ENCODE data around the gene CERCAM.

Gene CERCAM

DNA sequence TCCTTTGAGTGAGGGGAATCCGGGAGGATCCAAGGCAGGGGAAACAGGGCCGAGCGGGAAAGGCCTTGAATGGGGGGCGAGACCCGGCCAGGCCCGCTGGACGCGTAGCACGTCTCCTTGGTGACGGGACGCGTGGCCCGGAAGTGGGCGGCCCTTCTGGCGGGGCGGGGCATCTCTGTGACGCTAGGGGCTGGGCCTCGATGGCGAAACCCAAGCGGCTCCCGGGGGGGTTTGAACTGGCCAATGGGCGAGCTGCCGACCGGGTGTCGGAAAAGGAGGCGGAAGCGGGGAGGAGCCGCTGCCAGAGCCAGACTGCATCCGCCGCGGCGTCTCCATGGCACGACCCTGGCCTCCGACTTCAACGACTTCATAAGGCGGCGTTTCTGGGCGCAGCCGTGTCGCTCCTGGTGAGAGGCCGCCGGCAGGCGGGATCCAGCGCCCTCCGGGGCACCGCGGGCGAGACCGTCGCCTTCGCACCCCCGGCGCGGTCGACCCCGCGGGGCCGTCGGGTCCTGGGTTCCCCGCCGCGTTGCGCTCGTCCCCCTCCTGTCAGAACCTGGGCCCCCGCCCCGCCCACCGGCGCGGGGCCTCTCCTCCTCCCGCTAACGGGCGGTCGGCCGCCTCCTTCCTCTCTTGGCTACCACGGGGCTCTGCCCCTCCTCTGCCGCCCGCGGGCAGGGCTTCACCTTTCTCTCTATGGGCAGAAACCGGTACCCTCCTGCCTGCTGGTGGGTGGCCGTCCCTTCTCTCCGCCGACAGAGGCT lies 35.4 kb downstream of the CERCAM start, which contains the start of gene ODF2:
Gene ODF2, plus strand, starts transcription at position 158 of the 764 bp plus-strand sequence. Its CDS starts 86 bp downstream, at position 244.
- H3K36me3 Mint-ChIP-seq = peaks cover 25% of the 10 kb centered on the region
- no peaks in the 10 kb centered on the region for H3K9me3 Mint-ChIP-seq
- peak within 1 kb of the TSS; percentile 91 for H3K4me3 Mint-ChIP-seq
- peak; percentile 93 to 99 for DNase-seq (ENCODE audit: low spot score in 2 of 2)
- H3K27ac Mint-ChIP-seq = peak within 1 kb of the TSS; percentile 95
- peak; percentile 93 for ATAC-seq
- peaks cover 24% of the 10 kb centered on the region for H3K4me1 Mint-ChIP-seq

DNA sequence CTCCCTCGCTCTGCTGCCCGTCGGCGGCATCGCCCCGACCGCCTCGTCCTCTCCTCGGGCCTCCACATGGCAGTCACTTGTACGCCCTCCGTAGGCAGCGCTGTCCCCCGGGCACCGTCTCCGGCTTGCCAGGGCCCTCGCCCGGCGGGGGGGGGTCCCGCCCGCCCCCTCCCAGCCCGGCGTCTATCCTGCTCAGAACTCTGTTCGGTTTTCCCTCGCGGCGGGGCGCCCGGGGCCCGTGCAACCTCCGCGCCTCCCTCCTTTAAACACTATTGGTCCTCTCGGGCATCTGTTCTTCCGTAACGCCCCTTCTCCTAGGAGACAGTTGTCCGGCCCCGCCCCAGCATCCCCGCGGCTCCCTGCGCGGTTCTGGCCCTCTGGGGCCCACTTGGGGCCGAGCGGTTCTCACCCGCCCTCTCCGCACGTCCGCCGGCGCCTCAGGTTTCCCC lies 36.0 kb downstream of the CERCAM start:
- Mint-ChIP-seq H3K9me3 (no peaks in the 10 kb centered on the region), H3K4me1 (peaks cover 24% of the 10 kb centered on the region)
- peak; percentile 45 to 83 for DNase-seq (ENCODE audit: low spot score in 2 of 2)

DNA sequence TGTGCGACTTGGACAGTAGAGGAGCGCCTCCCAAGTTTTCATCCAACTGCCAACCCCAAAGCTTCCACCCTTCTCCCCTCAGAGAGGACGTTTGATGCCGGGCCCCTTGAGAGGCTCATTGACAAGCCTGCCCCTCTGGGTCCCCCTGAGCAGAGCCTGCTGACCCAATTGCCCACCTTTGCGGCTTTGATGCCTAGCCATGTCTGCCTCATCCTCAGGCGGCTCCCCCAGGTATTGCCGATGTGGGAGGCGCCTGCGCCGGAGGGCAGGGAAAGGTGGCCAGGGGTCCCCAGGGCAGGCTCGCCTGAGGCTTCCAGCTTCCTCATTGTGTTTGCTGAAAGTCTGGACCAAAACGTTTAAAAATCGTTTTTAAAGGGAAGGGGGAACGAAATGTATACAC lies 36.5 kb downstream of the CERCAM start:
- Mint-ChIP-seq H3K4me1 (peaks cover 24% of the 10 kb centered on the region), H3K9me3 (no peaks in the 10 kb centered on the region), H3K27ac (peak overlapping the region; percentile 95), H3K4me3 (peak overlapping the region; percentile 91), H3K36me3 (peaks cover 36% of the 10 kb centered on the region)
- no peak for ATAC-seq
- no peak for DNase-seq (ENCODE audit: low spot score in 2 of 2)

More for the DNA sequence above, 36.0 kb downstream of the CERCAM start:
- peak overlapping the region; percentile 95 for H3K27ac Mint-ChIP-seq
- peak; percentile 79 for ATAC-seq
- H3K36me3 Mint-ChIP-seq = peaks cover 31% of the 10 kb centered on the region
- H3K4me3 Mint-ChIP-seq = peak overlapping the region; percentile 91

DNA sequence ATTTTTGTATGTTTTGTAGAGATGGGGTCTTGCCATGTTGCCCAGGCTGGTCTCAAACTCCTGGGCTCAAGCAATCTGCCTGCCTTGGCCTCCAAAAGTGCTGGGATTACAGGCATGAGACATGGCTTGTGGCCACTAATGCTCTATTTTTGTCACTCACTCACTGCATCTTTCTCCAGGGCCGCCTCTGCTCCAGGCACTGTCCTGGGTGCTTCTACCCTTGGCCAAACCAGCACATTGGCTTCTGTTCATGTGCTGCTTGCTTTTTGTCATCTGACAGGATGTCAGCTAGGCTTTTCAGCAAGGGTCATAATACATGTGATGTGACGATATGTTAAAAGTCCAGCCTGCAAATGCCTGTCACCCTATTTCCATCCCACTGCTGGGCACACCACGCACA lies 38.4 kb downstream of the CERCAM start:
- H3K36me3 Mint-ChIP-seq = peaks cover 54% of the 10 kb centered on the region
- H3K27ac Mint-ChIP-seq = peak overlapping the region; percentile 34
- peaks cover 24% of the 10 kb centered on the region for H3K4me1 Mint-ChIP-seq

DNA sequence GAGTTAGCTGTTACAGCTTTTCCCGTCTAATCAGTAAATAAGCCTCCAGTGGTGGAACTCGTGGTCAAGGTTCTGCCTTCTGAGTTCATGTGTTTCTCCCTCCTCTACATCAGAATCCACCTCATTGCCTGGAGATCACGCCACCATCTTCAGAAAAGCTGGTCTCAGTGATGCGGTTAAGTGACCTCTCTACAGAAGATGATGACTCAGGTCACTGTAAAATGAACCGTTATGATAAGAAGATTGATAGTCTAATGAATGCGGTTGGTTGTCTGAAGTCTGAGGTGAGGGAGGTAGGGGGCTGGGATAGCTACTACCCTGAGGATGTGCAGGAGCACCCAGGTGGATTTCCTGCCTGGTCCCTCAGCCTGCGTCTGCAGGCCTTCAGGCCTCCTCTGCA lies 48.4 kb downstream of the CERCAM start:
- Mint-ChIP-seq H3K9me3 (no peaks in the 10 kb centered on the region), H3K4me3 (no peak overlapping the region), H3K36me3 (peaks cover 81% of the 10 kb centered on the region), H3K4me1 (peaks cover 7% of the 10 kb centered on the region), H3K27ac (no peak overlapping the region)
- ATAC-seq (no peak), DNase-seq (ENCODE audit: low spot score in 2 of 2) (no peak)

More for the DNA sequence above, 38.4 kb downstream of the CERCAM start:
- DNase-seq (ENCODE audit: low spot score in 2 of 2) (no peak), ATAC-seq (no peak)
- Mint-ChIP-seq H3K4me3 (no peak overlapping the region), H3K9me3 (no peaks in the 10 kb centered on the region)

DNA sequence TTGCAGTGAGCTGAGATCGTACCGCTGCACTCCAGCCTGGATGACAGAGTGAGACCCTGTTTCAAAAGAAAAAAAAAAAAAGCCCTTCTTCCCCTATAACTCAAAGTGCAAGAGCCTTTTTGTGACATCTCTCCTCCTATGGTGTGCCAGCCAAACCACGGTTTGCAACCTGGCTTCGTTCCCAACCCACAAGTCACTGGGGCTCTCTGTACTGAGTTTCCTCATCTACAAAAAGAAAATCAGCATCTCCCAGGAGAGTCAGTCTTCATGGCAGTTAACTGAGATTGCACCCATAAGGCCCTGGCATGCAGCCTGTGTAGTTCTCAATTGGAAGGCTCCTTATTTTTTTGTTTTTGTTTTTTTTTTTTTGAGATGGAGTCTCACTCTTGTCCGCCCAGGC lies 49.9 kb downstream of the CERCAM start:
- DNase-seq (ENCODE audit: low spot score in 2 of 2) = no peak
- no peaks in the 10 kb centered on the region for H3K9me3 Mint-ChIP-seq
- H3K4me3 Mint-ChIP-seq = no peak overlapping the region
- peaks cover 84% of the 10 kb centered on the region for H3K36me3 Mint-ChIP-seq
- peaks cover 7% of the 10 kb centered on the region for H3K4me1 Mint-ChIP-seq
- no peak overlapping the region for H3K27ac Mint-ChIP-seq
- ATAC-seq = peak; percentile 65

DNA sequence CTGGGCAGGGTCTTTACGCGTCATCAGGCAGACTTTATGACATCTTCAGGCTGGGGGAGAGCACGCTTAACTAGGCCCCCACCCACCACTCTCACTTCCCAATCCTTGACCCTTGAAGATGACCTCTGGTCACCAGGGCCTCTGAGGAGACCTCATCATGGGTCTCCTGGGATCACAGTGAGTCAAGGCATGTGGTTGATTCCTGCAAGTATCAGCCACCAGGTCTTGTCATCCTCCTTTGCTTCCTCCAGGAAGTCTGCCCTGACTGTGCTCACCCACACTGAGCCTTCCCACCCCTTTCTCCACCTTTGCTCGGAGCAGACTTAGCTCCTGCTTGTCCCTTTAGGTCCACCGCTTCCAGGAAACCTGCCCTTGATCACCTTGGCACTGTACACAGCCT lies 52.4 kb downstream of the CERCAM start:
- H3K9me3 Mint-ChIP-seq = no peaks in the 10 kb centered on the region
- peak overlapping the region; percentile 16 for H3K27ac Mint-ChIP-seq
- no peak overlapping the region for H3K4me3 Mint-ChIP-seq
- DNase-seq (ENCODE audit: low spot score in 2 of 2) = no peak
- H3K36me3 Mint-ChIP-seq = peaks cover 85% of the 10 kb centered on the region
- ATAC-seq = no peak
- H3K4me1 Mint-ChIP-seq = peaks cover 7% of the 10 kb centered on the region

DNA sequence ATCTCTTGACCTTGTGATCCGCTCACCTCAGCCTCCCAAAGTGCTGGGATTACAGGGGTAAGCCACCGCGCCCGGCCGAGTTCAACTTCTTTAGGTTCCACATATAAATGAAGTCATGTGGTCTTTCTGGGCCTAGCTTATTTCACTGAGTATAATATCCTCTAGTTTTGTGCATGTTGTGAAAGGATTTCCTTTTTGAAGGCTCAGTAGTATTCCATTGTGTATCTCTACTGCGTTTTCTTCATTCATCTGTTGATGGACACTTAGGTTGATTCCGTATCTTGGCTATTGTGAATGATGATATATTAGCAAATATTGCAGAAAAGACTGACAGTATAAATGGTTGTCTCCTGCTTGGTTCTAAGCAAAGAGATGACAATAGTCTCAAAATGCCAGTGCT lies 55.2 kb downstream of the CERCAM start:
- DNase-seq (ENCODE audit: low spot score in 2 of 2) (no peak), ATAC-seq (no peak)
- Mint-ChIP-seq H3K27ac (no peak overlapping the region), H3K9me3 (no peaks in the 10 kb centered on the region), H3K4me3 (no peak overlapping the region), H3K36me3 (peaks cover 89% of the 10 kb centered on the region), H3K4me1 (no peaks in the 10 kb centered on the region)

DNA sequence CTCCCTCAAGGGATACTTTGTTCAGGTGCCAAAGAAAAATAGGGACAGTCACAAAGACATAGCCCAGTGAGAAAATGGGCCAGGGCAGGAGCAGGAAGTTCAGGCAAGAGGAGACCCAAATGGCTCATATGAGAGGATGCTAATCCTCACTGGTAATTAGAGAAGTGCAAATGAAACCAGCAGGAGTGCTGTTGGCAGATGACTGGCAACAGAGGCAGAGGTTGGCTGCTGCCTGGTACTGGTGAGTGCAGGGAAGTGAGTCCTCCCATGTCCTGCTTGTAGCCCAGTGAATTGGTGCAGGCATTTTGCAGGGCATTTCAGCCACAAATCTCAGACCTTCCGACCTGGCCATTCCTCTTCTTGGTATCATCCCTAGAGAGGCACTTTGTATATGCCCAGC lies 58.6 kb downstream of the CERCAM start:
- H3K27ac Mint-ChIP-seq = no peak overlapping the region
- no peaks in the 10 kb centered on the region for H3K9me3 Mint-ChIP-seq
- no peak for ATAC-seq
- H3K4me3 Mint-ChIP-seq = no peak overlapping the region
- H3K36me3 Mint-ChIP-seq = peaks cover 100% of the 10 kb centered on the region
- DNase-seq (ENCODE audit: low spot score in 2 of 2) = no peak
- H3K4me1 Mint-ChIP-seq = no peaks in the 10 kb centered on the region

DNA sequence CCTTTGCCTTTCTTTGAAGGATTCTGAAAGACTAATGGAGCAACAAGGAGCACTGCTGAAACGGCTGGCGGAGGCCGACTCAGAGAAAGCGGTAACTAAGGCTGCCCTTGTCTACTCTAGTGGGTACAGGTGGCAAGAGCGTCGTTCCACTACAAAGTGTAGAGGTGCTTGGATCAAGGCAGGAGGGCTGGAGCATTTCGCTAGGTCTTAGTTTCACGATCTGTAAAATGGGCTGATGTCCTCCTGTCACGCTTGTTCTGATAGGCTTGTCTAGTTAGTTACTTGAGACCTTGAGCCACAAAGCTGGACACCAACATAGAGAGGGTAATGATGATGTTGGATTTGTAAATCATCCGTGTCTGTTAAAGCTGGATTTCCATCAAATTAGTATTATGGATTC lies 60.9 kb downstream of the CERCAM start:
- Mint-ChIP-seq H3K9me3 (no peaks in the 10 kb centered on the region), H3K4me1 (no peaks in the 10 kb centered on the region), H3K36me3 (peaks cover 94% of the 10 kb centered on the region), H3K27ac (no peak overlapping the region), H3K4me3 (no peak overlapping the region)
- ATAC-seq (no peak), DNase-seq (ENCODE audit: low spot score in 2 of 2) (no peak)

DNA sequence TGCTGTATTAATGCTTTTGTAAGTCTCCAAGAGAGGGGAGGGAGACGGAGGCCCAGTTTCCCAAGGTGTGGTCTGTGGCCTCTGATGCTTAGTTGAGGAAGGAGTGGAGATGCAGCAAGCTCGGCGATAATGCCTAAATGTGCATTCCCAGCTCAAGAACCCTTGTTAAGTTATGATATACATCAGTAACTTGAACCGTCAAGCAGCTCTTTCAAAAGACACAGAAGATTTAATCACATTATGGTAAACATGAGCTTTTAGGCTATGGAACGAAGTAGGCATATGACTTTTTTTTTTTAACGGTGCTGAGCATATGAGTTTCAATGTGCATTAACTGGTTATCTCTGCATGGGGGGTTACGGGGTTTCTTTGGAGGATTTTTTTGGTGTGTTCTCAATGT lies 61.5 kb downstream of the CERCAM start:
- H3K4me1 Mint-ChIP-seq = no peaks in the 10 kb centered on the region
- no peak for ATAC-seq
- H3K27ac Mint-ChIP-seq = no peak overlapping the region
- no peak for DNase-seq (ENCODE audit: low spot score in 2 of 2)
- H3K36me3 Mint-ChIP-seq = peaks cover 94% of the 10 kb centered on the region
- no peaks in the 10 kb centered on the region for H3K9me3 Mint-ChIP-seq
- no peak overlapping the region for H3K4me3 Mint-ChIP-seq

DNA sequence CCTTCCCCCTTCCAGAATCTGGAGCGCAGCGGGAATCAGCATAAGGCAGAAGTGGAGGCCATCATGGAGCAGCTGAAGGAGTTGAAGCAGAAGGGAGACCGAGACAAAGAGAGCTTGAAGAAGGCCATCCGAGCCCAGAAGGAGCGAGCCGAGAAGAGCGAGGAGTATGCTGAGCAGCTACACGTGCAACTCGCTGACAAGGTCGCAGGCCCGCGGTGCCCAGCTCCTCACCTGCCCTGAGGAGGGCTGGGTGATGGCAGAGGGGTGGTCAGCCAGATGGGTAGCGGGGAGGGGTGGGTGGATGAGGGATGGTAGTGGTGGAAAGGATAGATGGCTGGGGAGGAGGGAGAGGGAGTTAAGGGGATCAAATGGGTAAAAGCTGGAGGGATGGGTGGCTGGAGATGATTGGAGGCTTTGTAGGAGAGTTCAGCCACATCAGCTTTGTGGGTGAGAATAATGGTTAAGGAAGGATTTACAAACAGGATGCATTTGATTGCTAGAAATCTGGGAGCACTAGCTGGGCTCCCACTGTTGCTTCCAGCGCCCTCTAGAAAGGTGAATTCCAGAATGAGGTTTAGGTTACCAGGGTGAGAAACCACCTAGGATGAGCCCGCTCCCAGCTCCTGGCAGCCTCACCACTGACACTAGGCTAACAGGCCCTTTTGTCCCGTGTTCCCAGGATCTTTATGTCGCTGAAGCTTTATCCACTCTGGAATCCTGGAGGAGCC lies 64.2 kb downstream of the CERCAM start:
- ATAC-seq (no peak), DNase-seq (ENCODE audit: low spot score in 2 of 2) (no peak)
- Mint-ChIP-seq H3K4me1 (no peaks in the 10 kb centered on the region), H3K27ac (peak overlapping the region; percentile 58), H3K4me3 (no peak overlapping the region), H3K36me3 (peaks cover 94% of the 10 kb centered on the region), H3K9me3 (no peaks in the 10 kb centered on the region)

DNA sequence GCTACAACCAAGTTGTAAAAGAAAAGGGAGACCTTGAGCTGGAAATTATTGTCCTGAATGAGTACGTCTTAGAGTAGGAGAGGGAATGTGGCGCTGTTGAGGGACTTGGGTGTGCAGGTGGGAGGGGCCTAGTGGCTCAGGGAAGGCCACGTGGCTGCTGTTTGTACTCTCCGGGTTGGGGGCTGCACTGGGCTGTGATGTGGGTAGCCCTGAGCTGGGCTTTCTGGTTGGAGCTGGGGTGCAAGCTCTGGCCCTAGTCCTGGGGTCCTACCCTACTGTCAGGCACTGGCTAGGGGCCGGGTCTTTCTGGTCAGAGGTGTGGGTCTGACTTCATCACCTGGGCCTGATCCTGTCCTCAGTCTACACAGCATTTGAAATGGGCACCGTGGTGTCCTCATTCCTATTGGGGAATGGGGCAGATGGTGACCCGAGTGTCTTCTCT lies 64.8 kb downstream of the CERCAM start:
- Mint-ChIP-seq H3K27ac (peak overlapping the region; percentile 58), H3K4me3 (no peak overlapping the region), H3K9me3 (no peaks in the 10 kb centered on the region), H3K4me1 (no peaks in the 10 kb centered on the region), H3K36me3 (peaks cover 94% of the 10 kb centered on the region)
- no peak for ATAC-seq
- DNase-seq (ENCODE audit: low spot score in 2 of 2) = no peak

DNA sequence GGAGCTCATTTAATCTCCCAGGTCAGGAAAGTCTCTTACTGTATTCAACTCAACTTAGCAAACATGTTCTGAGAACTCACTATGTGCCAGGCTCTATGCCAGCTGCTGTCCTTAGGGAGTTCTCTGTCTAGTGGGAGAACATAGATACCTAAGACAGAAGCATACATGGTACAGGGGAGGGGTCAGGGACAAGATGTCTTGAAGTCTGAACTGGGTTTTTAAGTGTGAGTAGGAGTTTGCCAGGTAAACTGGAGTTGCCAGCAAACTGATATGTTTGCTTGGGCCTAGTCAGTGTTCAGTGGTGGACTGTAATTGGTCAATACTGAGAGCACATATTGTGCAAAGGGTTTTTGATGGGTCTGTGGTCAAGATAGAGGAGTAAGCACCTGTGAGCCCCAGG lies 65.5 kb downstream of the CERCAM start:
- no peaks in the 10 kb centered on the region for H3K9me3 Mint-ChIP-seq
- no peak for ATAC-seq
- DNase-seq (ENCODE audit: low spot score in 2 of 2) = no peak
- peaks cover 91% of the 10 kb centered on the region for H3K36me3 Mint-ChIP-seq
- H3K4me3 Mint-ChIP-seq = no peak overlapping the region
- no peaks in the 10 kb centered on the region for H3K4me1 Mint-ChIP-seq
- peak overlapping the region; percentile 58 for H3K27ac Mint-ChIP-seq

Data from stimulated activated effector memory CD8-positive, alpha-beta T cell treated with anti-CD3 and anti-CD28 coated beads, Interleukin-12 subunit alpha, Interleukin-12 subunit beta, amount 100 ng/mL, for 72 hours (primary cell).